Right forelimb (tissue), 1 donor: ENCODE measurements around the gene DDX6.
A peak's percentile ranks its signal among the peaks of the same experiment; 100 is the strongest.
"Not testable (repeated sequence)": the region's sequence is repeated elsewhere in the genome, so short reads cannot be mapped to it uniquely, and the experiment has no call there.

ENCODE experiments used
- DNase-seq: peaks from one replicate; pipeline ENCODE4 v3.0.0-alpha.2; 2018

The DDX6 gene, protein sequence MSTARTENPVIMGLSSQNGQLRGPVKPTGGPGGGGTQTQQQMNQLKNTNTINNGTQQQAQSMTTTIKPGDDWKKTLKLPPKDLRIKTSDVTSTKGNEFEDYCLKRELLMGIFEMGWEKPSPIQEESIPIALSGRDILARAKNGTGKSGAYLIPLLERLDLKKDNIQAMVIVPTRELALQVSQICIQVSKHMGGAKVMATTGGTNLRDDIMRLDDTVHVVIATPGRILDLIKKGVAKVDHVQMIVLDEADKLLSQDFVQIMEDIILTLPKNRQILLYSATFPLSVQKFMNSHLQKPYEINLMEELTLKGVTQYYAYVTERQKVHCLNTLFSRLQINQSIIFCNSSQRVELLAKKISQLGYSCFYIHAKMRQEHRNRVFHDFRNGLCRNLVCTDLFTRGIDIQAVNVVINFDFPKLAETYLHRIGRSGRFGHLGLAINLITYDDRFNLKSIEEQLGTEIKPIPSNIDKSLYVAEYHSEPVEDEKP

DNA sequence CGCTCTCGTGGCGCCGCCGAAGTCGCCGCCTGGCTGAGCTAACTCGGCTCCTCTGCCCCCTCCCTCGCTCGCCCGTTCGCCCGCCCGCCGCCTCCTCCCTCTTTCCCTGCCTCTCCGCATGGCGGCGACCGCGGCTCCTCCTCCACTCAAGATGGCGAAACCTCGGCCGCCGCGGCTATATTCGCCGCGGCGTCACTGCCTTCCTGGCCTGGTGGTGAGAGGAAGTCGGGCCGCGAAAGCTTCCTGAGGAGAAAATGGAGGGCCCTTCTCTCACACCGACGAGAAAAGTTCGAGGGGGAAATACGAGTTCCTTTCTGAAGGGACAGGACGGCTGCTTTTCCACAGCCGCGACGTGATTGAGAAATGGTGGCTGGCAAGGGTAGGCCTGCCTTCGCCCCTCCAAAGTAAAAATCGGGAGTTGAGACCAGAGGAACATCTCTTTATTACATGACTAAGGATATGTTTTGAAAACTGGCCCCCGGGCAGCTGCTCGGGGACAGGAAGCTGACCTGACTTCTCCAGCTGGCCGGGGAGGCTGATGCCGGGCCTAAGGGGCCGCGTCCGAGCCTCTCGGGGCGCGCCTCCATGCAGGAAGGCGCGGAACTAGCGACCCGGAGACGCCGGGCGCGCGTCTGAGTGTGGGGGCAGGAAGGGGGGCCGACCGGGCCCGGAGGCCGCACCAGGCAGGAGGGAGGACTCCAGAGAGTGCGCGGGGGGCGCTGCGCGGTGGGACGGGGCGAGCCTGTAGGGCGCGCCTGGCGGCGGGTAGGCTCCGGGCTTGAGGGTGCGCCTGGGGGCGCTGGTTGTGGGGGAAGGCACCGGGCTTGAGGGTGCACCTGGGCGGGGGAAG lies at the start of gene DDX6:
TSS of gene DDX6 (minus strand) at position 54 of the 850 bp plus-strand sequence. CDS start 4,913 bp downstream, outside the sequence.
- peak; percentile 93 for DNase-seq

DNA sequence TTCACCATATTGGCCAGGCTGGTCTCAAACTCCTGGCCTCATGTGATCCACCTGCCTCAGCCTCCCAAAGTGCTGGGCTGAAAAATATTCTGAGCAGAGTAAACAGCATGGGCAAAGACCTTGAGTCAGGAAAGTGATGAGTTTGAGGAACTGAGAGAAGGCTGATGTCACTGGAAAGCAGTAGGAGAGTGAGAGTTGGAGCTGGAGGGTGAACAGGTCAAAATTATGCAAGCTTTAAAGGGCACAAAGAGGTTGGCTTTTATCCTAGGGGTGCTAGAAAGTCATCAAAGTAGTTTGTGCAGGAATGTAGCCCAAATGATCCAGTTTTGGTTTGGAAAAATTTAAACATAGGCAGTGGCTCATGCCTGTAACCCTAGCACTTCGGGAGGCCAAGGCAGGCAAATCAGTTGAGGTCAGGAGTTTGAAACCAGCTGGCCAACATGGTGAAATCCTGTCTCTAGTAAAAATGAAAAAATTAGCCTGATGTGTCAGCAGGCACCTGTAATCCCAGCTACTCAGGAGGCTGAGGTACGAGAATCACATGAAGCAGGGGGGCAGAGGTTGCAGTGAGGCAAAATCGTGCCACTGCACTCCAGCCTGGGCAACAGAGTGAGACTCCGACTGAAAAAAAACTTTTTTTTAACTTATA lies 48.1 kb upstream of the DDX6 start:
- DNase-seq, result no peak

DNA sequence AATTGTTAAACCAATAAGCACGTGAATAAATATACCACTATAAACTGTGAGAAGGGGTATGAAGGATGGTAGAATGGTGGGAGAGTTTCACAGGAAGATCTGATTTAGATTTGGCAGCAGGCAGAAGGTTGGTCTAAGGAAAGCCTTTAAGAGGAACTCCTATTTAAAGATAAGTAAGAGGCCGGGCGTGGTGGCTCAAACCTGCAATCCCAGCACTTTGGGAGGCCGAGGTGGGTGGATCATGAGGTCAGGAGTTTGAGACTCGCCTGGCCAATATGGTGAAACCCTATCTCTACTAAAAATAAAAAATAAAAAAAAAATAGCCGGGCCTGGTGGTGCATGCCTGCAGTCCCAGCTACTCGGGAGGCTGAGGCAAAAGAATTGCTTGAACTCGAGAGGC lies 46.9 kb upstream of the DDX6 start:
- DNase-seq, result no peak

DNA sequence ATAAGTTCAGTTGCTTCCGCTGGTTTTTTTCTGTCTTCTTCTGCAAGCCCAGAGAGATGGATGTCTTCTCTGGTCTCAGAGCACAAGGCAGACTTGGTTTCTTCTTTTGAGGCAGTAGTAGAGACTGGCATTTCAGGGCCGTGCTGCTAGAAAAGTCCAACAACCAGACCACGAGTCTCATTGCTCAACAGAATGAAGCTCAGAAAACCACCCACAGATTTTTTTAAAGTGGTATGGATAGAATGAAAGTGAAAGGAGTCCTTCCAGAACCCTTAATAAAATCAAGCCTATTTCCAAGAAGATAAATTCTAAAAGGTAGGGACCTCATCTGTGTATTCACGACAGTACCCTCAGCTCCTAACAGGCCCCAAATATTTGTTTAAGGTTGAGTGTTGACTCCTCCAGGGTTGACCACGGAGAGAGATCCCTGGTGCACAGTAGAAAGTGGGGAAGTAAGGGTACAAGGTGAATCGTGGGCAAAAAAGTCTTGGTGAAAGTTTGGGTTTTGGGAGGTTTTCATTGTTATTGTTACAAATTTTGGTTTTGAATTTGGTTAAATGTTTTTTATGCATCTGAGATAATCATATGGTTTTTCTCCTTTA lies 43.6 kb upstream of the DDX6 start:
- no peak for DNase-seq

DNA sequence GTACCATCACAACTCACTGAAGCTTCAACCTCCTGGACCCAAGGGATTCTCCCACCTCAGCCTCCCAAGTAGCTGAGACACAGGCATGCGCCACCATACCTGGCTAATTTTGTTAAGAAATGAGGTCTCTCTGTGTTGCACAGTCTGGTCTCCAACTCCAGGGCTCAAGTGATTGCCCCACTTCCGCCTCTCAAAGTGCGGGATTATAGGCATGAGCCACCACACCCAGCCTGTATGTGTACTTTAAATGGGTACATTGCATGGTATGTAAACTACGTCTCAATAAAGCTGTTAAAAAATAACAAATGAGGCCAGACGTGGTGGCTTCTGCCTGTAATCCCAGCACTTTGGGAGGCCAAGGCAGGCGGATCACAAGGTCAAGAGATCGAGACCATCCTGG lies 36.2 kb upstream of the DDX6 start:
- DNase-seq, result no peak

DNA sequence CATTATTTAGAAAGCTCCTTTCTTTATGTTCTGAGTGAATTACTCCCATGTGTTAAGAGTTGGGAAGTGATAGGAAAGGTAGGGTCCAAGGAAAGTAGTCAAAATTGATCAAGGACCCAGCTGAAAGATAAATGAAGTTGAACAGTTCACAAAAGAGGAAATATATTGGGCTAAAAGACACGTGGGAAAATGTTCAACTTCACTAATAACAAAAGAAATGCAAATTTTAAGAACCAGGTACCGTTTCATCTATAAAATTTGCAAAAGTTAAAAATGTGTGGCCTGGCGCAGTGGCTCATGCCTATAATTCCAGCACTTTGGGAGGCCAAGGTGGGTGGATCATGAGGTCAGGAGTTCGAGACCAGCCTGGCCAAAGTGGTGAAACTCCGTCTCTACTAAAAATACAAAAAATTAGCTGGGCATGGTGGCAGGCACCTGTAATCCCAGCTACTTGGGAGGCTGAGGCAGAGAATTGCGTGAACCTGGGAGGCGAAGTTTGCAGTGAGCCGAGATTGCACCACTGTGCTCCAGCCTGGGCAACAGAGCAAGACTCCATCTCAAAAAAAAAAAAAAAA lies 32.1 kb upstream of the DDX6 start:
- not testable (repeated sequence) for DNase-seq

DNA sequence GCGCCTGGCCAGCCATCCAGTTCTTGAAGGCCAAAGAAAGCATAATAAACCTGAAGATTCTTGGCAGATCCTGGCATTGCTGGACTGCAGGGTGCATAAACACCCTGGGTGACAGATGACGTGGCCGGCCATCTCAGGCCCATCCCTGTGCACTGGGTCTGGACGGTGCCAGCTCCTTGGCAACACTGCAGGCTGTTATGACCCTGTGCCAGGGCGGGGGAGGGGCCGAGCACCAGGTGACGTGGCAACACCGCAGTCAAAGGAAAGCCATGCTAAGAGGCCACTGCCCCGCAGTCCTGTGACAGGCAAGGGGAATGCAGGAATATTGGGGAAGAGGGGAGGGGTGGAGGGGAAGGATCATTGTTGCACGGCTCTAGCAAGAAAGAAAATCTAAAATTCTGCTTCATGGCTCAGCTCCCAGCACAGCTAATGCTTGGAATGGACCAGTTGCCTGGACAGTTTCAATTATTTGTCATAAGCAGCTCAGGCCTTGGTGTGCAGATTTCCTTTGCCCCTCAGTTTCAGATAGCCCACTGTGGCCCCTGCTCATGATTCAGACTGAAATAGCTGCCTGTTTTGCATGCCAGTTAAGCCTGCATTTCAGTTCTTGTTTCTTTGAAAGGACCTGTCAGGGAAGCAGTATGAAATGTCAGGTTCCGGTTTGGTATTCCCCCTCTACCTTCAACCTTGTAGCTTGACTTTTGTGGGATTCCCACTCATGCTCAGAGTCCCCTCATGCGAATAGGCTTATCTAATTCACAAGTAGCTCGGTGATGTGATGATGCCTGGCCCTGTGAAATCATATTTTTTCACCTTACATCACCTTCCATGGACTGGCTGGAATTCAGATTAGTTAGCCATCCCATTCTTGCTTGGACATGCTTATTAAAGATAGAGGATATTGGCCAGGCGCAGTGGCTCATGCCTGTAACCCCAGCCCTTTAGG lies 29.7 kb upstream of the DDX6 start:
- peak; percentile 60 for DNase-seq

DNA sequence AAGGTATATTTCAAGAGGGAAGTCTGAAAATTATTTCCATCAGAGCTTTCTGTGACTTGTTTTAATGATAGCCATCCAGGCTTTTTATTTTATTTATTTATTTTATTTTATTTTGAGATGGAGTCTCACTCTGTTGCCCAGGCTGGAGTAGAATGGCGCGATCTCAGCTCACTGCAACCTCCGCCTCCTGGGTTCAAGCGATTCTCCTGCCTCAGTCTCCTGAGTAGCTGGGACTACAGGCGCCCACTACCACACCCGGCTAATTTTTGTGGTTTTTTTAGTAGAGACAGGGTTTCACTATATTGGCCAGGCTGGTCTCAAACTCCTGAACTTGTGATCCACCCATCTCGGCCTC lies 29.0 kb upstream of the DDX6 start:
- not testable (repeated sequence) for DNase-seq

DNA sequence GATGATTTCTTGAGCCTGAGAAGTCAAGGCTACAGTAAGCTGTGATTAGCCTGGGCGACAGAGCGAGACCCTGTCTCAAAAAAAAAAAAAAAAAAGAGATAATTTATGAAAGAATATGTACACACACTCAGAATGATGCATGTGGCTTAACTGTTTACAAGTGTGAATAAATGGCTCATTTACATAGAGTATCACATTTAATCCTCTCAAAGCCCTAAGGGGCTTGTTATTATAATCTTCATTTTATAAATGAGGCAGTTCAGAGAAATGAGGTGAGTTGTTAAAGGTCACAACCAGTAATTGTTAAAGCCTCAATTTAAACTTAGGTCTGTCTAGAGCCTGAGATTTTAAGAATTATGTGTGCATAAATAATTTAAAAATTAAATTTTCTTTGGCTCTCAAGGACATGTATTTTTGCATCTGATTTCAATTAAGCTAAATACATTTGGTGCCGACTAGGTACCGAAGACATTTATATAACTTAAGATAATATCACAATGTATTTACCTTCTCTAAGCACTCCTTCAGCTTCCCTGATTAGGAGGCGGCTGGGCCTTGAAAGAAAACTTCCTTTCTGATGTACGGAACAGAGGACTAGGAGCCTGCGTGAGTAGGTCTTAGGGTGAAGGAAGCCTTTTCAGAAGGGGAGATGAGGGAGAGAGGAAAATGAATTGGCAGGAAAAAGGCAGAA lies 28.5 kb upstream of the DDX6 start:
- DNase-seq, result no peak

DNA sequence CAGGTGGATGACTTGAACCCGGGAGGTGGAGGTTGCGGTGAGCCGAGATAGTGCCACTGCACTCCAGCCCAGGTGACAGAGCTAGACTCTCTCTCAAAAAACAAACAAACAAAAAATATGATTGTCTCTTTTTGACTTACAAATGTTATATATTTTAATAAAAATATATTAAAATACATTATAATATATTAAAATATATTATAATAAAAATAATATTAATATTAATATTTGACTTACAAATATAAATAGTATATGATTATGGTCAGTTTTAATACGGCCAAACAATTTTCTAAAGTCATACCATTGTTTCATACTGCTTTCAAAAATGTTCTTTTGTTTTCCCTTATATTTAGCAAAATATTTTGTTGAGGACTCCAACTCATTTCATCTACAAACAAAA lies 27.2 kb upstream of the DDX6 start:
- DNase-seq, result no peak

DNA sequence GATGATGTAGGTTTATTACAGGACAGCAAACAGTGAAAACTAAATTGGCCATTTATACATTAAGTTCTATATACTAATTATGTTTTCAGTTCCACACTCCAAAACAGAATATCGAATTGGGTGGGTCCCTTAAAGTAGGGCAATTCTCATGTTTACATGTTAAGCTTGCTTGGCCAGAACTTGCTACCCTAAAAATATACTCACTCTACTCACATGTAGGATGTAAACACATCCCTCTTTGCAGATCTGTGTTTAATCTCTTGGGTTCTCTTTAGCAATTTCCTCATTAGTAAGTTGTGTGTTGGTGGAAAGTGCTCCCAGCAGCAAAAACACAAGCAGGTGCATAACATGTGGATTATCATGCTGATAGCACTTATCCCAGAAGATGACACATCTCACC lies 22.6 kb upstream of the DDX6 start:
- no peak for DNase-seq

DNA sequence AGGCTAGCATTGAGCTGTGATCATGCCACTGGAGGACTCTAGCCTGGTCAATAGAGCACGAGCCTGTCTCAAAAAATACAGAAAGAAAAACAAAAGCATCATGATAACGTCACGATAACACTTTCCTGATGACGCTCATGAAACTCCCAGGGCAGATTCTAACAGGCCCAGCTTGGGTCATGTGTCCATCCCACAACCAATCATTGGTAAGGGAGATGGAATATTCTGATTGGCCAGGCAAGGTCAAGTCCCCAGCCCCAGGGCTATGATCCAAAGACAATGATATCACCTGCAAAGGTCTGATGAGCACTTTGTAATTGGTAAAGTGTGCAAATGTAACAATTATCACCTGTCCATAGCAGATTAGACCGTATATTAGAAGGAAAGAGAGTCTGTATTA lies 21.5 kb upstream of the DDX6 start:
- DNase-seq, result no peak

DNA sequence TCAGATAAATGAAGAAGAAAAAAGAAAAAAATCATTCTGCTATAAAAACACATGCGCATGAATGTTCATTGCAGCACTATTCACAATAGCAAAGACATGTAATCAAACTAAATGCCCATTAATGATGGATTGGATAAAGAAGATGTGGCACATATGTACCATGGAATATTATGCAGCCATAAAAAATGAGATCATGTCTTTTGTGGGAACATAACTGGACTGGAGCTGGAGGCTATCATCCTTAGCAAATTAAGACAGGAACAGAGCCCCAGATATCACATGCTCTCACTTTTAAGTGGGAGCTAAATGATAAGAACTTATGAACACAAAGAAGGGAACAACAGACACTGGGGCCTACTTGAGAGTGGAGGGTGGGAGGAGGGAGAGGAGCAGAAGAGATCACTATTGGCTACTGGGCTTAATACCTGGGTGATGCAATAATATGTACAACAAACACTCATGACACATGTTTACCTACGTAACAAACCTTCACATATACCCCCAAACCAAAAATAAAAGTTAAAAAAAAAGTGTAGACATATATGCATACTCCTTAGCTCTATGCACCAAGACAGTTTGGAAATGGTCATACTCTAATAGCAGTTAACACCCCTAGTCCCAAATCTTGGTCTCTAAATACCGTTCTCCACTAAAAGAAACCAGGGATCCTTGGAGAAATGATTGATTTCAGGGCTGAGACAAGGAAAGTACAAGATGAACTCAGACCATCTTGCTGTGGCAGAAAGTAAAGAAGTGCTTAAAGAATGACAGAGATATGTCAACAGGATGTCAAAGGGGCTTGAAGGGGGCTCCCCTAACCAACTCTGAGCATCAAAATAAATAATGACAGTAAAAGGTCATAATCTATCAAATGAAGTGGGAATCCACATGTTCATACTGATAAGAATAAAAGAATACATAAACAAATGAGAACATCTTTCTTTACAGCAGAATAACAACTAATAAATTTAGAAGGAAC lies 17.1 kb upstream of the DDX6 start:
- no peak for DNase-seq

DNA sequence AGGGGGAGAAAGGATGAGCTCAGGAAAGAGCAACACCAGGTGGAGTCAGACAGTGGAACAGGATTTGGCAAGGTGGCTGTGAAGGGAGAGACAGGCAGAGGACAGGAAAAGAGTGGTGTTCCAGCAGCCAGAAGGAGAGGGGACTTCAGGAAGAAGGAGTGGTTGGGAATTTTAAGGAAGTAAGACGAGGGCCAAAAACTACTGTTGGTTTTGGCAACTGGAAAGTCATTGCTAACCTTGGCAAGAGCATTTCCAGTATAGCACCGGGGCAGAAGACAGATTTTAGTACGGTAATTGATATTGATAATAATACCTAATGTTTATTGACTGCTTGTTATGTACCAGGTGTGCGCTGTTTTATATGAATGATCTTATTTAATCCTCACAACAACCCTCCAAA lies 15.4 kb upstream of the DDX6 start:
- no peak for DNase-seq

DNA sequence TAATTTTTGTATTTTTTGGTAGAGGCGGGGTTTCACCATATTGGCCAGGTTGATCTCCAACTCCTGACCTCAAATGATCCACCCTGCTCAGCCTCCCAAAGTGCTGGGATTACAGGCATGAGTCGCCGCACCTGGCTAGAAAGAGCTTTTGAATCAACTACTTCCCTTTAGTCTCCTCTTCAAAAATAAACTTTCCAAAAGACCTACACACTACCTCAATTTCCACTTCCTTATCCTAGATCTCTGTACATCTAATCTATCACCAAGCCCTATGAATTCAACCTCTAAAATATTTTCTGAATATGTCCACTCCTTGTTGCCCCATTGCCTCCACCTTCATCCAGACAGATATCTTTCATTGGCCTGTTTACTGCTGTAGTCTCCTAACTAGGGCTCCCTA lies 13.1 kb upstream of the DDX6 start:
- no peak for DNase-seq

DNA sequence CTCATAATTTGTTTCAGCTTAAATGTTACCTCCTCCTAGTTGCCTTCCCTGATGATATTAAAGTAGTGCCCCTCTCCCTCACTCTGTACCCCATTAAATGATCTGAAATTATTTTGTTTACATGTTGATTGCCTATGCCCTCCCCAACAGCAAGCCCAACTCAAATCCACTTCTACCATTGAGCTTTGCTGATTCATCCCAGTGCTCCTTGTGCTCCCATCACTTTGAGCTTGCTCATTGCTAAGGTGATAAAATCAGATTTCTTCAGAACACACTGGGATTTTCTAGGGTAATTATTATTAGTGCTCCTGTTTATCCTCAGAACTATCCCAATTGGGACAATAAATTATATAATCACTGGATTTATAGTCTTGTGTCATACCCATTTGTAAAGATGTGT lies 8.4 kb upstream of the DDX6 start:
- no peak for DNase-seq

DNA sequence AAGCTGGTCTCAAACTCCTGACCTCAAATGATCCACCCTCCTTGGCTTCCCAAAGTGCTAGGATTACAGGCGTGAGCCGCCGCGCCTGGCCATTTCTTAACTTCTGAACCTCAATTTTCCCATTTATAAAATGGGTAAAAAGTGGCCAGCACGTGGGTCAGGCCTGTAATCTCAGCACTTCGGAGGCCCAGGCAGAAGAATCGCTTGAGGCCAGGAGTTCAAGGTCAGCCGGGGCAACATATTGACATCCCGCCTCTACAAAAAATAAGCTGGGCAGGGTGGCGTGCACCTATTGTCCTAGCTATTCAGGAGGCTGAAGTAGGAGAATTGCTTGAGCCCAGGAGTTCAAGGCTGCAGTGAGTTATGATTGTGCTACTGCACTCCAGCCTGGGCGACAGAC lies 6.5 kb upstream of the DDX6 start:
- DNase-seq, result no peak

DNA sequence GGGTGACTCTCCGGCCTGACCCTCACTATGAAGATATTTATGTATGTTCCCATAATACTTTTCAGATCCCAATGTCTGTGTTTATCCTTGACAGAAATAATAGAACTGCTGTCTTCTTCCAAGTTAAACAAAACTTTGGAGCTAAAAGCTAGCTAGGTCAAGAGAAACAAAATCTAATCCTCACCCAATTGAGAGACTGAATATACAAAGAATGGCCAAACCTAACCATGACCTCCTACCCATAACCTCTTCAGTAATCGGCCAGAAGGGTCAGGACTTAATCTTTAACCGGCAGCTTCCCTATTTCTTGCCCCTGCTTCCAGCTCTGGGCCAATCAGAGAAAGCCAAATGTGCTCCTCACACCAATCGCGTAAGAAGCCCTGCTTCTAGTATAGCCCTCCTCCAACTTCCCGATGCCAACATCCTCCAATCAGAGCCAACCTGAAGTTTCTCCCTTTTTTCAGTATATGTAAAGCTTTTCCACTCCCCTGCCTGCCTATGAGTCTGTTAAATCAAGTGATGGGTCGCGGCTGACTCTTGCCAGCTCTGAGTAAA lies 1.7 kb upstream of the DDX6 start:
- peak; percentile 65 for DNase-seq

DNA sequence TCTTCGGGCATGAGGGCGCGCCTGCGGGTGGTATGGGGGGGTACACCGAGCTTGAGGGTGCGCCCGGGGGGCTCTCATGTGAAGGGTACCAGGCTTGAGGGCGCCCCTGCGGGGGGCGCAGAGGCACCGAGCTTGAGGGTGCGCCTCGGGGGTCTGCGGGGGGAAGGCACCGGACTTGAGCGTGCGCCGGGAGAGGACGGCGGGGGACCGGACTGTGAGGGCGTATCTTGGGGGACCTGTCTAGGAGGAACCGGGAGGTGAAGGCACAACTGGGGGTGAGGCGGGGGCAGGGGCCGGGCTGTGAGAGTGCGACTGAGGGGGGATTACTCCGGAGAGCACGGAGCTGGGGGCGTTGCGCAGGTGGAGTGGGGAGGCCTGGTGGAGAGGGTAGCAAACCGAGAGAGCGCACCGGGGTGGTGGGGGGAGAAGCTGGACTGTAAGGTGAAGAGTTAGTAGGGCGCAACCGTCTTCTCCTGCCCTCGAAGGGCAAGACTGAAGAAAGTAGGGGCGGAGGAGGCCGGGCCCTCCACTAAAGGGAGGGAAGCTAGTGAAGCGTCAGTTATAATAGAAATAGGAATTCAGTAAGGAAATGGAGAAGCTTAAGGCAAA lies 1.1 kb upstream of the DDX6 start:
- DNase-seq, result peak; percentile 61
